HG02885 (cell line): ENCODE data around the gene CCDC88A.
A peak's percentile ranks its signal among the peaks of the same experiment; 100 is the strongest.

Experiments
- ATAC-seq: cut with Tn5 transposase; IDR thresholded peaks from one replicate; pipeline ENCODE4 v1.9.1; 2021; ENCODE audit warnings: mild to moderate bottlenecking; ENCODE audit not compliant: unreplicated experiment, poor library complexity

The CCDC88A gene

GRCh38 chr2:55428258-55428657 lies 8.6 kb upstream of the CCDC88A start:
- ATAC-seq = peak; percentile 51

- no peak for ATAC-seq
These were observed 5.8 kb upstream of the CCDC88A start for GRCh38 chr2:55425431-55425831.

- no peak for ATAC-seq
These were observed 3.4 kb upstream of the CCDC88A start for GRCh38 chr2:55422876-55423665.

GRCh38 chr2:55421326-55421725 lies 1.7 kb upstream of the CCDC88A start:
- no peak for ATAC-seq

- peak; percentile 25 for ATAC-seq
These were observed 1.2 kb upstream of the CCDC88A start for GRCh38 chr2:55420871-55421270.

GRCh38 chr2:55420439-55420725 lies 726 bp upstream of the CCDC88A start:
- ATAC-seq = no peak

- ATAC-seq = peak; percentile 13
These were observed 400 bp downstream of the CCDC88A start for GRCh38 chr2:55419233-55419678.

GRCh38 chr2:55418512-55419232 lies 984 bp downstream of the CCDC88A start:
- no peak for ATAC-seq

GRCh38 chr2:55418072-55418471 lies 1.6 kb downstream of the CCDC88A start:
- no peak for ATAC-seq

GRCh38 chr2:55416786-55417568 lies 2.7 kb downstream of the CCDC88A start:
- ATAC-seq = no peak

GRCh38 chr2:55415300-55415699 lies 4.4 kb downstream of the CCDC88A start:
- ATAC-seq = no peak

- peak; percentile 50 for ATAC-seq
These were observed 10.5 kb downstream of the CCDC88A start for GRCh38 chr2:55408918-55409868.

GRCh38 chr2:55408098-55408882 lies 11.4 kb downstream of the CCDC88A start:
- ATAC-seq = no peak

- no peak for ATAC-seq
These were observed 14.5 kb downstream of the CCDC88A start for GRCh38 chr2:55405116-55405515.

GRCh38 chr2:55403256-55403998 lies 16.2 kb downstream of the CCDC88A start:
- no peak for ATAC-seq

- ATAC-seq = no peak
These were observed 18.5 kb downstream of the CCDC88A start for GRCh38 chr2:55401124-55401523.

- ATAC-seq = no peak
These were observed 19.3 kb downstream of the CCDC88A start for GRCh38 chr2:55400332-55400731.

GRCh38 chr2:55399815-55400214 lies 19.8 kb downstream of the CCDC88A start:
- no peak for ATAC-seq
